Transverse colon (tissue), 4 donors: ENCODE data around the gene TNFSF9. TPM values are rescaled to one million over a fixed set of nuclear protein-coding genes. Genes with fewer than 3 reads are reported as not detected.

Experiments used
- DNase-seq: peaks from one replicate; pipeline ENCODE4 v3.0.0-alpha.2; 2019
- H3K27ac ChIP-seq, 4 donors: fragments of 200-600 bp; sonication (generic); 2 replicates each; pipeline ENCODE4 v1.5.1; 2016 to 2018; ENCODE audit warnings: inconsistent platforms in 4 of 4
- H3K27me3 ChIP-seq: fragments of 200-600 bp; sonication (generic); 2 replicates; pipeline ENCODE4 v1.5.1; 2017; ENCODE audit warnings: inconsistent platforms
- H3K36me3 ChIP-seq, 4 donors: fragments of 200-600 bp; sonication (generic); 2 replicates each; pipeline ENCODE4 v1.5.1; 2017 to 2019; ENCODE audit warnings: inconsistent platforms in 4 of 4
- H3K4me1 ChIP-seq, 4 donors: fragments of 200-600 bp; sonication (generic); 2 replicates each; pipeline ENCODE4 v1.5.1; 2017 to 2020; ENCODE audit warnings: inconsistent platforms in 4 of 4
- H3K4me3 ChIP-seq, 4 donors: fragments of 200-600 bp; sonication (generic); 1 replicate in 1 of 4; 2 replicates in 3 of 4; pipeline versions ENCODE4 v1.5.1 to v1.6.1; 2017 to 2019; ENCODE audit warnings: inconsistent platforms in 4 of 4
- H3K9me3 ChIP-seq, 2 donors: fragments of 200-600 bp; sonication (generic); 2 replicates each; pipeline ENCODE4 v1.5.1; 2017 to 2019; ENCODE audit warnings: inconsistent platforms in 2 of 2
- EP300 ChIP-seq: sonication (generic); formaldehyde crosslinking; IDR thresholded peaks from one replicate; pipeline ENCODE4 v1.6.1; 2017; ENCODE audit warnings: antibody characterized with exemption, low read depth
- POLR2A ChIP-seq: fragments of 450-650 bp; IDR thresholded peaks from one replicate; pipeline ENCODE4 v1.6.1; 2016; ENCODE audit warnings: antibody characterized with exemption, mild to moderate bottlenecking, moderate library complexity
- POLR2AphosphoS5 ChIP-seq, 3 donors: sonication (generic); formaldehyde crosslinking; IDR thresholded peaks; one replicate each; pipeline ENCODE4 v1.6.1; 2016; ENCODE audit warnings: antibody characterized with exemption in 3 of 3
- WGBS, 2 donors: methylation state at CpG; one replicate each; pipeline ENCODE4 v1.1.5; 2018; ENCODE audit warnings: low coverage in 1 of 2; 5-methylcytosine and 5-hydroxymethylcytosine counted together
- in situ Hi-C, 4 donors: fragments of 200-750 bp; cut with MboI; loops; one replicate each; pipeline versions ENCODE4 v1.15.0 to v1.15.1; 2017; ENCODE audit warnings: low sequenced_read_pairs in 3 of 4, low pct_ligation_motif_present in 1 of 4, low pct_unique_long_range_greater_than_20kb in 1 of 4
- intact Hi-C: fragments of 100-400 bp; cut with DNase I; formaldehyde crosslinking; loops from one replicate; pipeline ENCODE4 v1.15.1; 2023; ENCODE audit warnings: low total_unique reads
- total RNA-seq, 4 donors: library from RNA; depleted of rRNA; stranded (reverse); fragments of >200 nt; gene quantifications; one replicate each; pipeline ENCODE4 v1.1.0, GENCODE V29; 2016
- TF ChIP-seq, protein P1 (sequence below), 5 experiments: fragments of 200-600 bp in 3 of 5; fragments of 450-650 bp in 2 of 5; sonication (generic) in 3 of 5; IDR thresholded peaks; 1 replicate in 2 of 5; 2 replicates in 3 of 5; pipeline ENCODE4 v1.5.1; 2016 to 2017; ENCODE audit warnings: antibody characterized with exemption in 5 of 5, inconsistent platforms in 3 of 5, mild to moderate bottlenecking in 2 of 5, moderate library complexity in 1 of 5

TNFSF9 gene, protein sequence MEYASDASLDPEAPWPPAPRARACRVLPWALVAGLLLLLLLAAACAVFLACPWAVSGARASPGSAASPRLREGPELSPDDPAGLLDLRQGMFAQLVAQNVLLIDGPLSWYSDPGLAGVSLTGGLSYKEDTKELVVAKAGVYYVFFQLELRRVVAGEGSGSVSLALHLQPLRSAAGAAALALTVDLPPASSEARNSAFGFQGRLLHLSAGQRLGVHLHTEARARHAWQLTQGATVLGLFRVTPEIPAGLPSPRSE
- total RNA-seq, result 1 to 10 TPM in 1 of 4 donors, under 1 TPM in 1, not detected in 2; 0.95 to 2.7 TPM

DNA sequence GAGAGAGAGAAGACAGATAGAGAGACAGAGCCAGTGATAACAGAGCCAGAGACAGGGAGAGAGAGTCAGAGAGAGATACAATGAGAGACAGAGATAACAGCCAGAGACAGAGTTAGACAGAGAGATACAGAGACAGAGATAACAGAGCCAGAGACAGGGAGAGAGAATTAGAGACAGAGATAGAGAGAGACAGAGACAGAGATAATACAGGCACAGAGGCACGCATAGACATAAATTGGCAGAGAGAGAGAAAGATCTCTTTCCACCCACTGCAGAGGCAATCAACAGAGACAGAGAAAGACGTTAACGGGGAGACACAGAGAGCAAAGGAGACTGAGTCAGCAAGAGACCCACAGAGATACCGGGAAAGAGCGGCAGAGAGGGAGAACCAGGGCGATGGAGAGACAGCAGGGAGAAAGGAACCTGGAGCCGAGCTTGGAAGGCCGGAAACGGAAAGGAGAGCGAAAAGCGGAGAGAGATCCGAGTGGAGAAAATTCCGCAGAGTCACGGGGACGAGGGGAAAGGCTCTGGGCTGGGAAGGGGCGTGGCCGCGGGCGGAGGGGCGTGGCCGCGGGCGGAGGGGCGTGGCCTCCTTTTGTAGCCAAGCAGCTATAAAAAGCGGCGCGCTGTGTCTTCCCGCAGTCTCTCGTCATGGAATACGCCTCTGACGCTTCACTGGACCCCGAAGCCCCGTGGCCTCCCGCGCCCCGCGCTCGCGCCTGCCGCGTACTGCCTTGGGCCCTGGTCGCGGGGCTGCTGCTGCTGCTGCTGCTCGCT is at the start of gene TNFSF9:
TNFSF9 (plus strand) TSS at position 641 of the 777 bp plus-strand sequence; CDS start at position 652, 11 bp downstream.
- Histone ChIP-seq H3K36me3 (no peaks in the 10 kb centered on the region), H3K27me3 (peaks cover 21% of the 10 kb centered on the region), H3K4me1 (peaks cover 10 to 42% (median 23%) of the 10 kb centered on the region in 4 donors), H3K4me3 (peak within 1 kb of the TSS; percentile 15 to 64 (median 50)), H3K27ac (peak within 1 kb of the TSS; percentile 52 to 74 (median 65)), H3K9me3 (no peaks in the 10 kb centered on the region)
- DNase-seq, result peak; percentile 94
- WGBS, 2 donors, result 0 to 1% methylated on average over 4 to 30 of the region's 44 CpGs
- TF ChIP-seq POLR2AphosphoS5 (IDR thresholded peaks at IDR 0.05) (peak; percentile 82 to 92 (median 86)), POLR2A (peak; percentile 68), EP300 (no peak)
- in situ Hi-C loops (no loop called here), intact Hi-C loops (loop anchor here (10.0 kb wide), 1 partner anchor 344 kb away; no protein-coding TSS in a partner anchor)

DNA sequence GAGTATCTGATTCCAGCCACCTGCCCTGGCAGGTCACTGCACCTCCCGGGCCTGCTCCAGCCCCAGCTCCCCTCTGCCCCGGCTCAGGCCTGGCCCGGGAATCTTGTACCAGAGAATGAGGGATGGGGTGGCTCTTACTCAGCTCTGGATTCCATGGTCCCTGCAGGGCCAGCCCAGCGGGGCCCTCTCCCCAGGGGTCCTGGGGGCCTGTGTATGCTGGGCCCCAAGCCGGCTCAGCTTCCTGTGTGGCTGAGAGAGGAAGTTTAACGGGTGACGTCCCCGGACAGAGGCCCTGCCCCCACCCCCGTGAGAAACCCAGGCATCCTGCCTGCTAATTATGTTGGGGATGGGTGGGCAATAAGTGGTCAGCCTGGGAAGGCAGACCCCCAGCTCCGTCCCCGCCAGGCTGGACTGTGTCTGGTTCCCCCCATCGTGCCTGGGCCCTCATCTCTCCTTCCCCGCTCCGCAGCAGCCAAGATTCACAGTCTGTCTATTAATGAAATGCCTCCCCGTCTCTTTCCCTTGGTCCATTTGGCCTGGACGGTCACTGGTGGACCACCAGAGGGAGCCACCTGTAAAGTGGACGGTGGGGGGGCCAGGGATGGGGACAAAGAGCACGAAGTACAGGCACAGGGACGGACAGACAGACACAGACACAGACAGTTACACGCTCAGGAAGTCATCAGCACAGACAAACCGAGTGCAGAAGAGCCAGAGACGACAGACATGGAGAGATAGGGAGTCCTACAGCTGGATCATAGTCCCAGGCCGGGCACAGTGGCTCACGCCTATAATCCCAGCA is 49.1 kb upstream of the TNFSF9 start, which contains the start of gene DENND1C:
DENND1C (minus strand) TSS at position 247 of the 802 bp plus-strand sequence; CDS start at position 155, 92 bp downstream.
- 19 to 35% methylated on average over 4 to 22 of the region's 24 CpGs for WGBS, 2 donors
- in situ Hi-C loops, result no loop called here
- intact Hi-C loops, result no loop called here
- DNase-seq, result peak; percentile 66
- TF ChIP-seq POLR2A (peak; percentile 42), EP300 (no peak), POLR2AphosphoS5 (IDR thresholded peaks at IDR 0.05) (no peak)
- TF ChIP-seq, protein P1, sequence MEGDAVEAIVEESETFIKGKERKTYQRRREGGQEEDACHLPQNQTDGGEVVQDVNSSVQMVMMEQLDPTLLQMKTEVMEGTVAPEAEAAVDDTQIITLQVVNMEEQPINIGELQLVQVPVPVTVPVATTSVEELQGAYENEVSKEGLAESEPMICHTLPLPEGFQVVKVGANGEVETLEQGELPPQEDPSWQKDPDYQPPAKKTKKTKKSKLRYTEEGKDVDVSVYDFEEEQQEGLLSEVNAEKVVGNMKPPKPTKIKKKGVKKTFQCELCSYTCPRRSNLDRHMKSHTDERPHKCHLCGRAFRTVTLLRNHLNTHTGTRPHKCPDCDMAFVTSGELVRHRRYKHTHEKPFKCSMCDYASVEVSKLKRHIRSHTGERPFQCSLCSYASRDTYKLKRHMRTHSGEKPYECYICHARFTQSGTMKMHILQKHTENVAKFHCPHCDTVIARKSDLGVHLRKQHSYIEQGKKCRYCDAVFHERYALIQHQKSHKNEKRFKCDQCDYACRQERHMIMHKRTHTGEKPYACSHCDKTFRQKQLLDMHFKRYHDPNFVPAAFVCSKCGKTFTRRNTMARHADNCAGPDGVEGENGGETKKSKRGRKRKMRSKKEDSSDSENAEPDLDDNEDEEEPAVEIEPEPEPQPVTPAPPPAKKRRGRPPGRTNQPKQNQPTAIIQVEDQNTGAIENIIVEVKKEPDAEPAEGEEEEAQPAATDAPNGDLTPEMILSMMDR (IDR thresholded peaks at IDR 0.05), result peak in 4 of 5 experiments; percentile 21 to 28 (median 25)
- H3K36me3 ChIP-seq, result no peaks in the 10 kb centered on the region
- peak within 1 kb of the TSS in 3 of 4 donors; percentile 23 to 44 (median 25) for H3K4me3 ChIP-seq
- peak within 1 kb of the TSS; percentile 11 to 64 (median 60) for H3K27ac ChIP-seq
- H3K27me3 ChIP-seq, result peaks cover 4% of the 10 kb centered on the region
- H3K4me1 ChIP-seq, result peaks cover 1 to 3% (median 3%) of the 10 kb centered on the region in 4 donors
- no peaks in the 10 kb centered on the region for H3K9me3 ChIP-seq

DNA sequence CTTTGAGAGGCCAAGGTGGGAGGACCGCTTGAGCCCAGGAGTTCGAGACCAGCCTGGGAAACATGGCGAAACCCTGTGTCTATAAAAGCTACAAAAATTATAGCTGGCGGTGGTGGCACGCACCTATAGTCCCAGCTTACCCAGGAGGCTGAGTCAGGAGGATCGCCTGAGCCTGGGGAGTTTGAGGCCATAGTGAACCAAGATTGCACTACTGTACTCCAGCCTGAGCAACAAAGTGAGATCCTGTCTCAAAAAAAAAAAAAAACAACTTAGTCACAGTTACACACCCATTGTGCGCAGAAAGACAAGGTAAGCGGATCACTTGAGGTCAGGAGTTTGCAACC is 48.5 kb upstream of the TNFSF9 start:
- no peak overlapping the region for H3K4me3 ChIP-seq
- H3K36me3 ChIP-seq, result no peaks in the 10 kb centered on the region
- DNase-seq, result no peak
- intact Hi-C loops, result no loop called here
- TF ChIP-seq POLR2AphosphoS5 (IDR thresholded peaks at IDR 0.05), result no peak
- TF ChIP-seq, protein P1 (IDR thresholded peaks at IDR 0.05), result no peak
- TF ChIP-seq EP300, result no peak
- TF ChIP-seq POLR2A, result no peak
- H3K9me3 ChIP-seq, result no peaks in the 10 kb centered on the region
- H3K27ac ChIP-seq, result peak overlapping the region in 3 of 4 donors; percentile 57 to 64 (median 62)
- in situ Hi-C loops, result no loop called here
- H3K4me1 ChIP-seq, result peaks cover 0 to 3% (median 0%) of the 10 kb centered on the region in 4 donors
- no peaks in the 10 kb centered on the region for H3K27me3 ChIP-seq
- WGBS, 2 donors, result 88 to 90% methylated on average over 5 to 8 of the region's 8 CpGs

DNA sequence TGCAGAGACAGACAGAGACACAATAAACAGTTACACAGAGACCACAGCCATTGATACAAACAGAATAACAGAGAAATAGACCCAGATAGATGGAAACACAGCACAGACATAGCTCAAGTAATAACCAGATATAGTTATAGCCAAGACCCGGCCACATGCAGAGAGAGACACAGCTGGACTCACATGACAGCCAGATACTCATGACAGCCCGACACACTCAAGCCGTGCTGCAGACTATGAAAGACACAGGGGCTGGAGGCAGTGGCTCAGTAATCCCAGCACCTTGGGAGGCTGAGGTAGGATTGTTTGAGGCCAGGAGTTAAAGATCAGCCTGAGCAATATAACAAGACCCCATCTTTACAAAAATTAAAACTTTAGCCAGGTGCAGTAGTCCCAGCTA is 47.6 kb upstream of the TNFSF9 start:
- intact Hi-C loops, result no loop called here
- 20 to 59% methylated on average over 2 to 3 of the region's 3 CpGs for WGBS, 2 donors
- no peaks in the 10 kb centered on the region for H3K27me3 ChIP-seq
- H3K9me3 ChIP-seq, result no peaks in the 10 kb centered on the region
- in situ Hi-C loops, result no loop called here
- no peak for TF ChIP-seq POLR2AphosphoS5 (IDR thresholded peaks at IDR 0.05)
- TF ChIP-seq POLR2A, result no peak
- TF ChIP-seq, protein P1 (IDR thresholded peaks at IDR 0.05), result no peak
- TF ChIP-seq EP300, result no peak
- H3K36me3 ChIP-seq, result no peaks in the 10 kb centered on the region
- no peak for DNase-seq
- H3K27ac ChIP-seq, result no peak overlapping the region
- H3K4me3 ChIP-seq, result no peak overlapping the region
- peaks cover 0 to 3% (median 0%) of the 10 kb centered on the region in 4 donors for H3K4me1 ChIP-seq
